HT-29 (cell line): ENCODE measurements around the gene STAG3. TPM values are rescaled to one million over a fixed set of nuclear protein-coding genes. Genes with fewer than 3 reads are reported as not detected.
"Not testable (repeated sequence)": the region's sequence is repeated elsewhere in the genome, so short reads cannot be mapped to it uniquely, and the experiment has no call there.

Source experiments
- DNase-seq: peaks from one replicate; pipeline ENCODE4 v3.0.0-alpha.2; 2015; ENCODE audit warnings: low spot score
- total RNA-seq: library from RNA; depleted of rRNA; stranded (reverse); fragments of >200 nt; shearing (Covaris generic); gene quantifications from 2 replicates; pipeline ENCODE4 v1.2.3, GENCODE V29; 2014

The STAG3 gene
- total RNA-seq, 1 experiment from 2014 or later = 0.05 TPM

DNA sequence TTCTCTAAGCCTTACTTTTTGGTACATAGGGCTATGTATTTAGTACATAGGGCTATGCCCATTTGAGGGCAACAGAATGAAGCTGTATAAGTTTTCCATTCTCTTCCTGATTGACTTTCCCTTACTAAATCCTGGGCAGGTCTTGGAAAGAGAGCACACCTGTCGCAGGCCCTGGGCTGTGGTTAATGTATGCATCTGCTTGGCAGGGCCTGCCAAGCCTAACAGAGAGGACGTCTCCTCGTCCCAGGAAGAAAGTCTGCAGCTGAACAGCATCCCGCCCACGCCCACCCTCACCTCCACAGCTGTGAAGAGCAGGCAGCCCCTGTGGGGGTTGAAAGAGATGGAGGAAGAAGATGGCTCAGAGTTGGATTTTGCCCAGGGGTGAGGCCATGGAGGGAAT is 33.1 kb downstream of the STAG3 start:
- DNase-seq = no peak

DNA sequence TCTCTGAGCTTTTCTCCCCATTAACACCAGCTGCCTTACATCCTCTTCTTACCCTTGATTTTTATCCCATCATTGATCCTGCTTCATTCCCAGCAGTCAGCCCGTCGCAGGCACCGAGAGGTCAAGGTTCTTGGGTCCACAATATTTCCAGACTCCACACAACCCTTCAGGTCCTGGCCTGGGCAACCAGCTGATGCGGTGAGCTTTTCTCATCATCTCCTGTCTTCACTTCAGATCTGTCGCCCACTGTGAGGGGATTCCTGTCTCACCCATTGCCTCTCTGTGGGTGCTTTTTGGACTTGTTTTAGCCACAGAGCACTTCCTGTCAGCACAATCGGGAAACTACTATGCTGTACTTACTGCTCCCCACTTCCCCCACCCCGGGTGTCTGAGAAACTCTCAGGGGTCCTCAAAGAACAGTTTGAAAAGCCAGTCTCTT is 33.6 kb downstream of the STAG3 start:
- DNase-seq = no peak

DNA sequence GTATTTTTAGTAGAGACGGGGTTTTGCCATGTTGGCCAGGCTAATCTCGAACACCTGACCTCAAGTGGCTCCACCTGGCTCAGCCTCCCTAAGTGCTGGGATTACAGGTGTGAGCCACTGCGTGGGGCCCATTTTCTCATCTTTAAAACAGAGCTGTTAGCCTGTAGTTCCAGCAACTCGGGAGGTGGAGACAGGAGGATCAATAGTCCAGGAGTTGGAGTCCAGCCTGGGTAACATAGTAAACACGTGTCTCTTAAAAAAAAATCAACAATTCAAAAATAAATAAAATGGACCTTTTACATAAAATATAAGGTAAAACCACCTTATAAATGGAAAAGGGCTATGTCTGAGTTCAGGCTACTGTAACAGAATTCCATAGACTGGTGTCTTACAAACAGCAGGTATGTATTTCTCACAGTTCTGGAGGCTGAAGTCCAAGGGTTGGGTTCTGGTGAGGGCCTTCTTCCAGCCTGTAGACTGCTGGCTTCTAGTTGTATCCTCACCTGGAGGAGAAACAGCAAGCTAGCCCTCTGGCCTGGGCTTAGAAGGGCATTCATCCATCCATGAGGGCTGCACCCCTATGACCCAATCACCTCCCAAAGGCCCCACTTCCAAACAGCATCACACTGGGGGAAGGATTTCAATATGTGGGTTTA is 35.0 kb downstream of the STAG3 start:
- DNase-seq = no peak

DNA sequence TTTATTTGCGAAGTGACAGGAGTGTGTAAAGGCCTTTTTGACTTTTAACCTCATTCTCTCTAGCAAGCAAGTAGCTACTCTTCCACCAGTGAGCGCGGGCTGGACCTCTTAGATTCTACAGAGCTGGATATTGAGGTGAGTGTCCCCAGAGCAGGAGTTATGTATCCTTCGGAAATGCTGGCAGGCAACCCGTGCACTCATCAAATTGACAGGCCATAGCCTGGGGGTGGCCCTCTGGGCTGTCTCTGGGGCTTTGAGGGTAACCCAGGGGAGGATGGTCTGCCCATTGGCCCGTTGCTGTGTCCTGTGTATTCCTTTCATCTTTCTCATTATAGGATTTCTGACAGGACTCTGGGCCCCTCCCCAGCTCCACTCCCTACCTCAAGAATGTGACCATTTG is 36.0 kb downstream of the STAG3 start:
- DNase-seq = no peak

DNA sequence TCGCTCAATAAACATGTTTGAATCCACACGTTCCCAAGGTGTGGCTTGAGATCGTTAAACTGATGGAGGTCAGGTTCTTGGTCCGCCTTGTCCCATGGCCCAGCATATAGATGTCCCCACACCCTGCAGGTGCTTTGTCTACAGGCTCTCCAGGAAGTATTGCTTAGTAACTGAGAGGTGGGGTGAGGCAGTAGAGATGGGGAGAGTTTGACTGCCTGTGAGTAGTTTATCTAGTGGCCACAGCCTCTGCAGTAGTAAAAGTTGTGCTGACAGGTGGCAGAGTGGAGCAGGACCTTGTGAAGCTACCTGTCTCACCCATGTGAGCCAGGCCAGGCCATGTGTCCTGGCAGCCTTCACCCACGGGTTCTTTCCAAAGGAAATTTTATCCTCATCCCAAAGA is 36.6 kb downstream of the STAG3 start:
- peak; percentile 66 for DNase-seq

DNA sequence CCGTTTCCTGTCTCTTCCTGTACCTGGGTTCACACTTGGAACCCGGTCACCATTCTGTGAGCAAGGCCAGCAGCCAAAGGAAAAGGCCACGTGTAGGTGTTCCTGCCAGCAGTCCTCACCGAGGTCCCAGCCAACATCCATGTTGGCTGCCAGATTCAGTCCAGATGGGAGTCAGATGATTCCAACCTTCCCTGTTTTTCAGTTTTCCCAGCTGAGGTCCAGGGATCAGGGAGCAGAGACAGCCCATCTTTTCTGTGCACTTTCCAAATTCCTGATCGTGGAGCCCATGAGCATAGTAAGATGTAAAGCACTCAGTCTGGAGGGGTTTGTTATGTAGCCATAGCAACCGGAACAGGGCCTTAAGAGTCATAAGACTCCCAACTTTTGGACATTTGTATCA is 38.2 kb downstream of the STAG3 start:
- no peak for DNase-seq

DNA sequence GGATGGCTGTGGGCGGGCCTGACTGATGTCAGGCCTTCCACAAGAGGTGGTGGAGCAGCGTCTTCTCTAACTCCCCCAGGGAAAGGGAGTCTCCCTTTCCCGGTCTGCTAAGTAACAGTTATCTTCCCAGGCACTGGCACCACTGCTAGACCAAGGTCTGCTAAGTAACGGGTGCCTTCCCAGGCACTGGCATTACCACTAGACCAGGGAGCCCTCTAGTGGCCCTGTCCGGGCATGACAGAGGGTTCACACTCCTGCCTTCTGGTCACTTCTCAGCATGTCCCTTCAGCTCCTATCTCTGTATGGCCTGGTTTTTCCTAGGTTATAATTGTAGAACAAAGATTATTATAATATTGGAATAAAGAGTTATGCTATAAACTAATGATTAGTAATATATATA is 40.2 kb downstream of the STAG3 start:
- DNase-seq = peak; percentile 74

DNA sequence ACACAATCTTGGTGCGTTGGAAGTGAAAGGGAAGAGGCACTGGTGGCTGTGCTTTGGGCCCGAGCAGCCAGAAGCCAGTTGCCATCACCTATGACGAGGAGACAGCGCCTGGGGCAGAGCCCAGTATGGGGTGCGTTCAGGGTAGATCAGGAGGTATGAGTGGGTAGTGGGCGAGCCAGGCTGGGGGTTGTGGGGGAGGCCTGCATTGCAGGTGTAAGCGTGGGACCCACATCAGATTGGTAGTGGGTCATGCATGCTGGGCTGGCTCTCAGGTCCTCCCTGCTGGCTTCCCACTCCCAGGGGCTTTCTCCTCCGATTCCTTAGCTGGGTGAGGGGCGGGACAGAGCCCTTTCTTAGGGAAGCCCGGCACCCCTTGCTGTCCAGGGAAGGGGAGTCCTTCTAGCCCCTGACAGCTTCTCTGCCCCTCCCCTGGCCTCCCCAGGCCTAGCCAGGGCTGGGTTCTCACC is 41.6 kb downstream of the STAG3 start:
- no peak for DNase-seq

DNA sequence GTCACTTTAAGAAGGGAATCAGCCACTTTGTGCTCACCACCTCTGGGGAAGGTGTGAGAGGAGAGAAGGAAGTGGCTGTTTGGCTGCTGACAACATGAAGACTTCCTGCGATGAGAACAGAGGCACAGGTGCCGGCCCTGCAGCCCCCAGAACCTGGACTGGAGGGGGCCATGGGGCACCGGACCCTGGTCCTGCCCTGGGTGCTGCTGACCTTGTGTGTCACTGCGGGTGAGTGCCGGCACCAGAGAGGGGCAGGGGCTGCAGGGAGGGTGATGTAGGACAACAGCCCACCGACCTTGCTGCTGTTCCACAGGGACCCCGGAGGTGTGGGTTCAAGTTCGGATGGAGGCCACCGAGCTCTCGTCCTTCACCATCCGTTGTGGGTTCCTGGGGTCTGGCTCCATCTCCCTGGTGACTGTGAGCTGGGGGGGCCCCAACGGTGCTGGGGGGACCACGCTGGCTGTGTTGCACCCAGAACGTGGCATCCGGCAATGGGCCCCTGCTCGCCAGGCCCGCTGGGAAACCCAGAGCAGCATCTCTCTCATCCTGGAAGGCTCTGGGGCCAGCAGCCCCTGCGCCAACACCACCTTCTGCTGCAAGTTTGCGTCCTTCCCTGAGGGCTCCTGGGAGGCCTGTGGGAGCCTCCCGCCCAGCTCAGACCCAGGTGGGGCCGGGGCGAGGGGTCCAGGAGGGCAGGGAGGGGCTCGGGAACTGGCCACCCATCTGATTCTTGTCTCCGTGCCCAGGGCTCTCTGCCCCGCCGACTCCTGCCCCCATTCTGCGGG is 42.3 kb downstream of the STAG3 start, which contains the start of gene PVRIG:
PVRIG (plus strand) TSS at position 149 of the 785 bp plus-strand sequence; CDS start at position 171, 22 bp downstream.
- not testable (repeated sequence) for DNase-seq

DNA sequence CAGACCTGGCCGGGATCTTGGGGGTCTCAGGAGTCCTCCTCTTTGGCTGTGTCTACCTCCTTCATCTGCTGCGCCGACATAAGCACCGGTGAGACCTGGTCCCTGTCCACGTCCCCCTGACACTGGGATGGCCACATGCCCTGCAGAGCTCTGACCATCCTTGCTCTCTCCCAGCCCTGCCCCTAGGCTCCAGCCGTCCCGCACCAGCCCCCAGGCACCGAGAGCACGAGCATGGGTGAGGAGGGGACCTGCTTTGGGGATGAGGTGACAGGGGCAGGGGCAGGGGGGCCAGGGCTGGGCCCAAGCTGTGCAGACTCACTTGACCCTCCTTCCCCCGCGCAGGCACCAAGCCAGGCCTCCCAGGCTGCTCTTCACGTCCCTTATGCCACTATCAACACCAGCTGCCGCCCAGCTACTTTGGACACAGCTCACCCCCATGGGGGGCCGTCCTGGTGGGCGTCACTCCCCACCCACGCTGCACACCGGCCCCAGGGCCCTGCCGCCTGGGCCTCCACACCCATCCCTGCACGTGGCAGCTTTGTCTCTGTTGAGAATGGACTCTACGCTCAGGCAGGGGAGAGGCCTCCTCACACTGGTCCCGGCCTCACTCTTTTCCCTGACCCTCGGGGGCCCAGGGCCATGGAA is 43.0 kb downstream of the STAG3 start:
- no peak for DNase-seq

DNA sequence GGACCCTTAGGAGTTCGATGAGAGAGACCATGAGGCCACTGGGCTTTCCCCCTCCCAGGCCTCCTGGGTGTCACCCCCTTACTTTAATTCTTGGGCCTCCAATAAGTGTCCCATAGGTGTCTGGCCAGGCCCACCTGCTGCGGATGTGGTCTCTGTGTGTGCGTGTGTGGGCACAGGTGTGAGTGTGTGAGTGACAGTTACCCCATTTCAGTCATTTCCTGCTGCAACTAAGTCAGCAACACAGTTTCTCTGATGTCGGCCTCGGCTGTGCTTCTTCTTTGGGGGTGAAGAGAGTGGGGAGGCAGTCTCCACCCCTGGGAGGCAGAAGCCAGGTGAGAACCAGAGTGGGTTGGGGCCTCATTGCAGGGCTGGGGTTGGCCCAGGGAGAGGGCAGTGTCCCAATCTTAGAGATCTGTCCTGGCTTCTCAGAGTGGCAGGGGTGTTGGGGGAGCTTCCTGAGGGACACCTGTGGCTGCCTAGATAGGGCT is 43.6 kb downstream of the STAG3 start:
- no peak for DNase-seq

DNA sequence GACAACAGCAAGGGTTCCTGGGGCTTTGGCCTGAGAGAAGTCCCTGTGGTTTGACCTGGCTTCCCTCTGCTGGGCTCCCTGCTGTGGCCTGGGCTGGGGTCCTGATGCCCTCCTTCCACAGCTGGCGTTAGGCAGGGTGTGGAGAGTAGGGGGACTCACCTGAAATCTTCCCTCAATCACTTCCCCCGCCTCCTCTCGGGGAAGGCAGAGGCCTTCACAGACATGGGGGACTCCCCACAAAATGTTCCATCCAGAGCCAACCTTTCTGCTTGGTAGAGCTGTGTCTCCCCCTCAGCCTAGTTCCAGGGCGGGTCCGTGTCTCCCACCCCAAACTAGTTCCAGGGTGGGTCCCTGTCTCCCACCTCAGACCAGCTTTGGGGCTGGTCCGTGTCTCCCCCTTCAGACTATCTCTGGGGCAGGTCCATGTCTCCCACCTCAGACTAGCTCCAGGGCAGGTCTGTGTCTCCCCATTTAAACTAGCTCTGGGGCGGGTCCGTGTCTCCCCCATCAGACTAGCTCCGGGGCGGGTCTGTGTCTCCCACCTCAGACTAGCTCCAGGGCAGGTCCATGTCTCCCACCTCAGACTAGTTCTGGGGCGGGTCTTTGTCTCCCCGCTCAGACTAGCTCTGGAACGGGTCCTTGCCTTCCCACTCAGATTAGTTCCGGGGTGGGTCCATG is 44.2 kb downstream of the STAG3 start:
- DNase-seq = no peak

DNA sequence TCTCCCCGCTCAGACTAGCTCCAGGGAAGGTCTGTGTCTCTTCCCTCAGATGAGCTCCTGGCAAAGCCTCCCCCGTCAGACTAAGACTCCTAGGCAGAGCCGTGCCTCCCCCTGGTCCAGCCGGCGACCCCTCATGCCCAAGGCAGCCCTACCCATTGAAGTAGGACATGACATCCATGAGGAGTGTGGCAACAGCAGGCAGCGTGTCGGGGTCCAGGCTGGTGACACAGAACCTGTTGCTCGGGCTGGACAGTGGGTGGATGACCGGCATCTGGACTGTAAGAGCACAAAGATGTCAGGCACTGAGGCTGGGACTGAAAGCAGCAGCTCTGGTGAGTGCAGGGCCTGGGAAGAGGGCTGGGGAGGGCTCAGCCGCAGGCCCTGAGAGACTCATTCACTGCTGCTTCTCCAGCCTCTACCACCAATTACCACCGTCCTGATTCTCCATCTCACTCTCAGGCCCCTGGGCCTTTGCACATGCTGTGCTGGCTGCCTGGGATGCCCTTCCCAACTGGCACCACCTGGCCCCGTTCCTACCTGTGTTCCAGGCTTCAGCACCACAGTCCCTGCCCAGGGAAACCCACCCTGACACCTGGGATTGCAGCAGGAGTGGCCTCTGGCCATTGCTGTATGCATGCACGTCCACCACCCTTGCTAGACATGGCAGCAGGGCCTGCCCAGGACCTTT is 44.9 kb downstream of the STAG3 start:
- DNase-seq = no peak

DNA sequence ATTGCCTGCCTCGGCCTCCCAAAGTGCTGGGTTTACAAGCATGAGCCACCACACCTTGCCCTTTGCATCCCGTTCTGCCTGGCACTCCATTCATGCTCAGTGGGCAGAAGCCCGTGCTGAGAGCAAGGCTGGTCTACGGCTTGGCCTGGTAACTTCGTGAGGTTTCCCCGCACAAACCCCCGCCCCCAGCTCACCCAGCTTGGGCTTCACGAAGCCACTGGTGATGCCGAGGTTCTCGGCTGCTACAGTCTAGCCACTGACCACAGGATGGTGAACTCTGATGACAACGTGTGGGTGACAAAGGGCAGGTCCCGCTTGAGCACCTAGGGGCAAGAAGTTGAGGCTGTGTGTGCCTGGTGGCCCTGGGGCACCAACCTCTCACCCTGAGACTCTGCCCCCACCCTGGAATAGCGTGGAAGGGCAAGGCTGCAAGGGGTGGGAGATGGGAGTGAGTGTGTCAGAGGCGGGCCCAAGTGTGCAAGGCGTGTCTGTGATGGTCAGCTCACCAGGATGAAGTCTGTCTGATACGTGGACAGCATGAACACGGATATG is 45.7 kb downstream of the STAG3 start:
- not testable (repeated sequence) for DNase-seq

DNA sequence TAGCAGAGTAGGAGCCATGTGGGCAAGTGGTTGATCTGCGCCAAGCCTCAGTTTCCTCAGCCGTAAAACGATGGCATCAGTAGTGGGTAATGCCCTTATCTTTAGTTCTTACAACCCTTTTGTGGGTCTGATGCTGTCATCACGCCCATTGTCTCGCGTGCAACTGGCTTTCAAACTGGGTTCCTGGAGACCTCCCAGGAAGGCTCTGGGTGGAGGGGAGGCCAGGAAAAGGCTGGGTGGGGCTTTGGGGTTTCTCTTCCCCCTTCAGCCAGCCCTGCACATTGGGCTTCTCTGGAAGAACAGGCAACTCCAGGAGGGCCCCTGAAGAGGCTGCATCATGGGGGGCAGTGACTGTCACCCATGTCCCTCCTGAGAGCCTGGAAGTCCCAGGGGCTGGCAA is 47.2 kb downstream of the STAG3 start:
- DNase-seq = not testable (repeated sequence)

DNA sequence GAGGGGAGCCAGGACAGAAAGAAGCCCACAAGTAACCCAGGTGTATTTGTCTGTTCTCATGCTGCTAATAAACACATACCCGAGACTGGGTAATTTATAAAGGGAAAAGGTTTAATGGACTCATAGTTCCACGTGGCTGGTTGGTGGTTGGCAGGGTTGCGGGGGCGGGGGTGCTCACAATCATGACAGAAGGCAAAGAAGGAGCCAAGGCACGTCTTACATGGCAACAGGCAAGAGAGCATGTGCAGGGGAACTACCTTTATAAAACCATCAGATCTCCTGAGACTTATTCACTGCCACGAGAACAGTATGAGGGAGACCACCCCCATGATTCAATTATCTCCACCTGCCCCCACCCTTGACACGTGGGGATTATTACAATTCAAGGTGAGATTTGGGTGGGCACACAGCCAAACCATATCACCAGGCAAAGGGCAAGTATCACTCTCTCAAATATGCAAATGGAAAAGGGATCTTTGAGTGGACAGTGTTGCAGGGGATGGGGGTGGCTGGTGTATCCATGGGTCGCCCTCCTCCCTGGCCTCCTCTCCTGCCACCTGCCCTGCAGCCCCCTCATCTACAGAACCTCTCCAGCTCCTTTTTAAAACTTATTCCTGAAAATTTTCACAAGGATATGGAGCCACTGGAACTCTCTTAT is 57.1 kb downstream of the STAG3 start:
- not testable (repeated sequence) for DNase-seq

DNA sequence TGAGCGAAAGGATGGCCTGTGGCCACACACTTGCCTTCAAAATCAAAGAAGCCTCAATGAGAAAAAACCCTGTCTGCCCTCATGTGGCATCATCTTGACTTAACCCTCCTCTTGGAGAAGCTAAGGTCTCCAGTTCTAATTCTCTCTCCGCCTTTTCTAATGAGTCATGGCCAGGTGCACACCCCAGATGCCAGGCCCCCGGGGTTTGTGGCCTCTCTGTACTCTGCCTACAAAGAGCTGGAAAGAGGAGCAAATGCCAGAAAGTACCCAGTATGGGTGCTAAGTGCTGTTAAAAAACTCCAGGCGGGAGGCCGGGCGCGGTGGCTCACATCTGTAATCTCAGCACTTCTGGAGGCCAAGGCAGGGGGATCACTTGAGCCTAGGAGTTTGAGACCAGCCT is 62.3 kb downstream of the STAG3 start:
- not testable (repeated sequence) for DNase-seq

DNA sequence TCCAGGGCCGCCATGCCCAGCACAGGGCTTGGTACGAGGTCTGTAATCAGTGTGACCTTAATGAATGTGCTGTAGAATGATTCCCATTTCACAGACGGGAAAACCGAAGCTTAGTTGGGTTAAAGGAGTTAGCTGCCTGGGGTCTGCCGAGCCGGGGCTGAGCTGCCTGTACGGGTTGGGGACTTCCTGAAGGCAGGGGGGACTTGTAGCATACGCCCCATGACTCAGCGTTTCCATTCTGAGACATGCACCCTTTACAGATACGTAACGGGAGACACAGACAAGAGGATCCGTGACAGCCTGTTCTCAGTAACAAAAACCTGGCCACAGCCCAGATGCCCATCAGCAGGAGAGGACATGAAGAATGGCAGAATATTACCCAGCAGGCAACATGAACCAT is 65.7 kb downstream of the STAG3 start:
- not testable (repeated sequence) for DNase-seq

DNA sequence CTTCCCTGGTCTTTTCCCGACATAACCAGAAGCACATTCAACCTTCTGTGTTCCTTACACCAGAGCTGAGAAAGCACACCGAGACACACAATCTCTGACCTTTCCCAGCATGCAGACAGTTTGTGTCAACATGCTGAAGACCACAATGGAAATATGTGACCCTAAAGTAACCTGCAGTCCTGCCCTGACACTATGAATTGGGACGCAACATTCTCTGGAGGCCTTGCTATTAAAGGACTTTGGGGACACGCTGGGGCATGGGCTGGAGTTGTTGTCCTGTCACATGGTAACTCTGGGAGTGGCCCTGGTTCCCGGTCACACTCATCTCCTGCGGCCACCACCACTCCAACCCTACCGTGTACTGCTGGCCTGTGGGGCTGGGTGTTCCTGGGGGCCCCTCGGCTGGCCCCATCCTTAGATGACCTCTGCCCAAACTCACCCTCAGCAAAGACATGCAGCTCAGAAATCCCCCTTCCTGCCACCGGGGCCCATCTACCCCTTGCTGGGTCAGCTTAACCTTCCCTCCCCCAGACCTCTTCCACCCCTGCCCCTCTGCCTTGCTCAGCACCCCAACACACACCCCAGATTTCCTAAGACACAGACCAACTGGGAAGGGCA is 67.4 kb downstream of the STAG3 start:
- not testable (repeated sequence) for DNase-seq
